HCT116 (cell line): ENCODE measurements around the gene VAT1. TPM values are rescaled to one million over a fixed set of nuclear protein-coding genes. Genes with fewer than 3 reads are reported as not detected.

Experiments used
- ATAC-seq: fragments of 200-7000 bp; cut with Tn5 transposase; 2 replicates; pipeline ENCODE4 v1.9.1; 2020; ENCODE audit warnings: mild to moderate bottlenecking, moderate library complexity
- BruUV-seq: library from RNA; stranded (reverse); fragments of 400-500 nt; replicated peaks from 2 replicates; lab custom pipeline; 2021; lab: Mats Ljungman, UMichigan
- CTCF ChIA-PET: fragments of 300-600 bp; sonication (Branson Sonifier 250); formaldehyde crosslinking; loops from one replicate; lab custom pipeline; 2021; ENCODE audit warnings: antibody characterized with exemption; lab: Charles Lee
- POLR2A ChIA-PET: fragments of 300-600, 350-600 bp; sonication (Branson Sonifier 250); formaldehyde crosslinking; loops from one replicate; lab custom pipeline; 2021; ENCODE audit warnings: antibody characterized with exemption; lab: Charles Lee
- RAD21 ChIA-PET, 2 experiments: fragments of 300-600 bp; sonication (Branson Sonifier 250); formaldehyde crosslinking; loops; one replicate each; lab custom pipeline; 2023; ENCODE audit warnings: low total read pairs in 2 of 2; ENCODE audit not compliant: uncharacterized antibody in 2 of 2, unreplicated experiment in 2 of 2, low non-redundant PET in 1 of 2; lab: Charles Lee
- DNase-seq: peaks from one replicate; pipeline ENCODE4 v3.0.0-alpha.2; 2010; ENCODE audit warnings: low read depth, low spot score
- H2AFZ ChIP-seq: fragments of 200-600 bp; shearing (Covaris generic), sonication (generic); 2 replicates; pipeline ENCODE4 v1.6.1; 2017; ENCODE audit warnings: low read depth, mixed run types, mixed read lengths, antibody characterized with exemption, low read length; ENCODE audit not compliant: poor library complexity, severe bottlenecking
- H3K27ac ChIP-seq: 2 replicates; pipeline ENCODE4 v1.5.1; 2012; ENCODE audit warnings: low read depth, low read length
- H3K27me3 ChIP-seq: fragments of 200-600 bp; sonication (generic); 2 replicates; pipeline ENCODE4 v1.6.1; 2016; ENCODE audit warnings: mixed run types, low read length, mixed read lengths; ENCODE audit not compliant: insufficient read depth
- H3K36me3 ChIP-seq, 2 experiments: fragments of 200-500 bp in 1 of 2; fragments of 200-600 bp in 1 of 2; sonication (Bioruptor generic) in 1 of 2; sonication (generic) in 1 of 2; 2 replicates each; pipeline versions ENCODE4 v1.5.1 to v1.6.1; 2014 to 2016; ENCODE audit warnings: low read length in 2 of 2, inconsistent platforms in 1 of 2, mixed read lengths in 1 of 2, mixed run types in 1 of 2; ENCODE audit not compliant: insufficient read depth in 2 of 2, control insufficient read depth in 1 of 2
- H3K4me1 ChIP-seq, 2 experiments: fragments of 200-600 bp in 1 of 2; sonication (generic) in 1 of 2; 2 replicates each; pipeline versions ENCODE4 v1.5.1 to v1.6.1; 2012 to 2017; ENCODE audit warnings: low read length in 2 of 2, inconsistent platforms in 1 of 2, mild to moderate bottlenecking in 1 of 2, mixed read lengths in 1 of 2, mixed run types in 1 of 2, moderate library complexity in 1 of 2; ENCODE audit not compliant: insufficient read depth in 2 of 2, control insufficient read depth in 1 of 2
- H3K4me2 ChIP-seq: fragments of 200-600 bp; sonication (generic); 2 replicates; pipeline ENCODE4 v1.6.1; 2017; ENCODE audit warnings: mixed run types, low read length, mixed read lengths
- H3K4me3 ChIP-seq, 2 experiments: fragments of 200-600 bp in 1 of 2; sonication (generic) in 1 of 2; replicated peaks in 1 of 2; 2 replicates each; pipeline ENCODE4 v1.5.1; 2011 to 2016; ENCODE audit warnings: low read length in 2 of 2, control low read depth in 1 of 2, low read depth in 1 of 2, mild to moderate bottlenecking in 1 of 2, mixed read lengths in 1 of 2, mixed run types in 1 of 2
- H3K79me2 ChIP-seq: fragments of 200-600 bp; sonication (generic); 2 replicates; pipeline ENCODE4 v1.6.1; 2017; ENCODE audit warnings: mild to moderate bottlenecking, mixed run types, low read length, moderate library complexity, mixed read lengths; ENCODE audit not compliant: insufficient read depth
- H3K9ac ChIP-seq: fragments of 200-600 bp; sonication (generic); 2 replicates; pipeline ENCODE4 v1.6.1; 2016; ENCODE audit warnings: low read length, mixed read lengths
- H3K9me2 ChIP-seq: fragments of 200-600 bp; sonication (generic), shearing (Covaris generic); 2 replicates; pipeline ENCODE4 v1.6.1; 2017; ENCODE audit warnings: mixed run types, mild to moderate bottlenecking, moderate library complexity; ENCODE audit not compliant: insufficient read depth
- H3K9me3 ChIP-seq, 2 experiments: fragments of 200-500 bp in 1 of 2; fragments of 200-600 bp in 1 of 2; sonication (Bioruptor generic) in 1 of 2; sonication (generic) in 1 of 2; 2 replicates each; pipeline ENCODE4 v1.6.1; 2014 to 2017; ENCODE audit warnings: low read length in 2 of 2, mixed read lengths in 2 of 2, inconsistent platforms in 1 of 2, low read depth in 1 of 2, mild to moderate bottlenecking in 1 of 2, mixed run types in 1 of 2, moderate library complexity in 1 of 2; ENCODE audit not compliant: control insufficient read depth in 1 of 2, insufficient read depth in 1 of 2
- H4K20me1 ChIP-seq: fragments of 200-600 bp; sonication (generic), shearing (Covaris generic); 2 replicates; pipeline ENCODE4 v1.6.1; 2017; ENCODE audit warnings: mixed run types, mild to moderate bottlenecking, moderate library complexity; ENCODE audit not compliant: insufficient read depth
- CBX3 ChIP-seq: IDR thresholded peaks from 2 replicates; pipeline ENCODE4 v1.6.1; 2012; ENCODE audit warnings: low read depth
- CEBPB ChIP-seq: IDR thresholded peaks from 2 replicates; pipeline ENCODE4 v1.6.1; 2012; ENCODE audit warnings: low read depth
- EGR1 ChIP-seq: IDR thresholded peaks from 2 replicates; pipeline ENCODE4 v1.6.1; 2012; ENCODE audit warnings: low read depth
- ELF1 ChIP-seq: IDR thresholded peaks from 2 replicates; pipeline ENCODE4 v1.6.1; 2012; ENCODE audit warnings: low read depth, borderline replicate concordance
- EZH2 ChIP-seq: fragments of 200-600 bp; sonication (generic); IDR thresholded peaks from 2 replicates; pipeline ENCODE4 v1.6.1; 2017; ENCODE audit warnings: antibody characterized with exemption, mixed run types
- FOSL1 ChIP-seq: IDR thresholded peaks from 2 replicates; pipeline ENCODE4 v1.6.1; 2012; ENCODE audit warnings: low read depth
- JUND ChIP-seq: IDR thresholded peaks from 2 replicates; pipeline ENCODE4 v1.6.1; 2012
- POLR2A ChIP-seq: IDR thresholded peaks from 2 replicates; pipeline ENCODE4 v1.7.0; 2011; ENCODE audit warnings: borderline replicate concordance; ENCODE audit not compliant: insufficient read depth, insufficient read length; ENCODE audit errors: extremely low read depth
- POLR2AphosphoS5 ChIP-seq: IDR thresholded peaks from 2 replicates; pipeline ENCODE4 v1.6.1; 2011; ENCODE audit warnings: mild to moderate bottlenecking, low read depth, low read length, moderate library complexity
- SRF ChIP-seq: IDR thresholded peaks from 2 replicates; pipeline ENCODE4 v1.6.1; 2012; ENCODE audit warnings: low read depth
- TCF7L2 ChIP-seq: IDR thresholded peaks from 2 replicates; pipeline ENCODE4 v1.7.0; 2011; ENCODE audit warnings: borderline replicate concordance, inconsistent platforms; ENCODE audit not compliant: insufficient read depth, insufficient read length; ENCODE audit errors: extremely low read depth
- YY1 ChIP-seq: IDR thresholded peaks from 2 replicates; pipeline ENCODE4 v1.6.1; 2011; ENCODE audit warnings: low read length, low read depth, moderate library complexity, mild to moderate bottlenecking; ENCODE audit not compliant: insufficient replicate concordance; ENCODE audit errors: extremely low read depth
- ZBTB33 ChIP-seq: IDR thresholded peaks from 2 replicates; pipeline ENCODE4 v1.6.1; 2011; ENCODE audit warnings: mild to moderate bottlenecking, low read length, moderate library complexity; ENCODE audit not compliant: insufficient replicate concordance; ENCODE audit errors: extremely low read depth
- ZFX ChIP-seq: fragments of 450-650 bp; IDR thresholded peaks from 2 replicates; pipeline ENCODE4 v1.6.1; 2017
- ZNF274 ChIP-seq: fragments of 200-500 bp; sonication (Bioruptor generic); IDR thresholded peaks from 2 replicates; pipeline ENCODE4 v1.6.1; 2014; ENCODE audit warnings: mild to moderate bottlenecking, low read depth, low read length, inconsistent platforms
- intact Hi-C: fragments of 100-400 bp; cut with micrococcal nuclease; formaldehyde crosslinking; loops from 2 replicates; pipeline ENCODE4 v1.10.0; 2022
- total RNA-seq: library from RNA; stranded (reverse); gene quantifications from one replicate; pipeline ENCODE4 v1.2.1, GENCODE V29; 2021; ENCODE audit not compliant: unreplicated experiment
- TF ChIP-seq, protein P1 (sequence below): IDR thresholded peaks from 2 replicates; pipeline ENCODE4 v1.6.1; 2012; ENCODE audit warnings: low read depth

The VAT1 gene
- total RNA-seq, 1 experiment from 2014 or later = 197 TPM

DNA sequence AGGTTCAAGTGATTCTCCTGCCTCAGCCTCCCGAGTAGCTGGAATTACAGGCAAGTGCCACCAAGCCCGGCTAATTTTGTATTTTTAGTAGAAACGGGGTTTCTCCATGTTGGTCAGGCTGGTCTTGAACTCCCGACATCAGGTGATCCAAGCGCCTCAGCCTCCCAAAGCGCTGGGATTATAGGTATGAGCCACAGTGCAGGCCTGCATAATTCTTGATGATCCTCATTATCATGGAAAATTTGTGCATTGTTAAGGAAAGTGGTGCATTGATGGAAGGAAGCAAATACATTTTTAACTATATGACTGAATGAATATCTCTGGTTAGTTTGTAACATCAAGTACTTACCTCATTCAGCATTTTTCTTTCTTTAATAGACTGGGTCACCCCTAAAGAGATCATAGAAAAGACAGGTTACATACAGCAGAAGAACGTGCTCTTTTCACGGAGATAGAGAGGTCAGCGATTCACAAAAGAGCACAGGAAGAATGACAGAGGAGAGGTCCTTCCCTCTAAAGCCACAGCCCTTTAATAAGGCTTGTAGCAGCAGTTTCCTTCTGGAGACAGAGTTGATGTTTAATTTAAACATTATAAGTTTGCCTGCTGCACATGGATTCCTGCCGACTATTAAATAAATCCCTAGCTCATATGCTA, 40.9 kb upstream of the VAT1 start:
- Histone ChIP-seq H3K4me1 (no peaks in the 10 kb centered on the region), H2AFZ (no peak overlapping the region), H4K20me1 (no peaks in the 10 kb centered on the region), H3K4me3 (no peak overlapping the region), H3K27ac (no peak overlapping the region), H3K27me3 (no peaks in the 10 kb centered on the region), H3K36me3 (peaks cover 9 to 11% of the 10 kb centered on the region in 2 experiments), H3K9me3 (no peaks in the 10 kb centered on the region), H3K9ac (no peak overlapping the region), H3K9me2 (no peaks in the 10 kb centered on the region), H3K79me2 (no peaks in the 10 kb centered on the region), H3K4me2 (no peak overlapping the region)
- ATAC-seq = no peak
- no peak for TF ChIP-seq CEBPB
- TF ChIP-seq YY1 = no peak
- TF ChIP-seq ZFX = no peak
- TF ChIP-seq, protein P1, sequence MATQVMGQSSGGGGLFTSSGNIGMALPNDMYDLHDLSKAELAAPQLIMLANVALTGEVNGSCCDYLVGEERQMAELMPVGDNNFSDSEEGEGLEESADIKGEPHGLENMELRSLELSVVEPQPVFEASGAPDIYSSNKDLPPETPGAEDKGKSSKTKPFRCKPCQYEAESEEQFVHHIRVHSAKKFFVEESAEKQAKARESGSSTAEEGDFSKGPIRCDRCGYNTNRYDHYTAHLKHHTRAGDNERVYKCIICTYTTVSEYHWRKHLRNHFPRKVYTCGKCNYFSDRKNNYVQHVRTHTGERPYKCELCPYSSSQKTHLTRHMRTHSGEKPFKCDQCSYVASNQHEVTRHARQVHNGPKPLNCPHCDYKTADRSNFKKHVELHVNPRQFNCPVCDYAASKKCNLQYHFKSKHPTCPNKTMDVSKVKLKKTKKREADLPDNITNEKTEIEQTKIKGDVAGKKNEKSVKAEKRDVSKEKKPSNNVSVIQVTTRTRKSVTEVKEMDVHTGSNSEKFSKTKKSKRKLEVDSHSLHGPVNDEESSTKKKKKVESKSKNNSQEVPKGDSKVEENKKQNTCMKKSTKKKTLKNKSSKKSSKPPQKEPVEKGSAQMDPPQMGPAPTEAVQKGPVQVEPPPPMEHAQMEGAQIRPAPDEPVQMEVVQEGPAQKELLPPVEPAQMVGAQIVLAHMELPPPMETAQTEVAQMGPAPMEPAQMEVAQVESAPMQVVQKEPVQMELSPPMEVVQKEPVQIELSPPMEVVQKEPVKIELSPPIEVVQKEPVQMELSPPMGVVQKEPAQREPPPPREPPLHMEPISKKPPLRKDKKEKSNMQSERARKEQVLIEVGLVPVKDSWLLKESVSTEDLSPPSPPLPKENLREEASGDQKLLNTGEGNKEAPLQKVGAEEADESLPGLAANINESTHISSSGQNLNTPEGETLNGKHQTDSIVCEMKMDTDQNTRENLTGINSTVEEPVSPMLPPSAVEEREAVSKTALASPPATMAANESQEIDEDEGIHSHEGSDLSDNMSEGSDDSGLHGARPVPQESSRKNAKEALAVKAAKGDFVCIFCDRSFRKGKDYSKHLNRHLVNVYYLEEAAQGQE = no peak
- TF ChIP-seq POLR2A = no peak
- no peak for TF ChIP-seq CBX3
- TF ChIP-seq JUND = no peak
- no peak for TF ChIP-seq EGR1
- no peak for TF ChIP-seq ZBTB33
- no peak for TF ChIP-seq ELF1
- TF ChIP-seq SRF = no peak
- TF ChIP-seq FOSL1 = no peak
- no peak for TF ChIP-seq TCF7L2
- no peak for TF ChIP-seq EZH2
- no peak for TF ChIP-seq POLR2AphosphoS5
- no peak for TF ChIP-seq ZNF274
- no peak for DNase-seq
- CTCF ChIA-PET = no interaction called here
- RAD21 ChIA-PET = no interaction called here
- POLR2A ChIA-PET = no interaction called here
- BruUV-seq = no TSS peak
- intact Hi-C loops = no loop called here
